Stimulated activated CD8-positive, alpha-beta memory T cell treated with anti-CD3 and anti-CD28 coated beads, Interleukin-15, amount 100 ng/mL, for 4 hours (primary cell): Measurements from ENCODE around the gene FAM228A.
"Not testable (repeated sequence)": the region's sequence is repeated elsewhere in the genome, so short reads cannot be mapped to it uniquely, and the experiment has no call there.

Source experiments
- DNase-seq, 2 donors: peaks; one replicate each; pipeline ENCODE4 v3.0.0-alpha.2; 2020; ENCODE audit warnings: low read depth in 2 of 2

The FAM228A gene

GRCh38 chr2:24190503-24190902, 15.7 kb downstream of the FAM228A start:
- DNase-seq = no peak

- DNase-seq = no peak
These were observed 16.3 kb downstream of the FAM228A start for GRCh38 chr2:24191156-24191555.

GRCh38 chr2:24191848-24192247, 17.0 kb downstream of the FAM228A start:
- DNase-seq = no peak

- DNase-seq = not testable (repeated sequence)
These were observed 22.4 kb downstream of the FAM228A start for GRCh38 chr2:24197213-24197612.

GRCh38 chr2:24199968-24200590, 25.2 kb downstream of the FAM228A start:
- DNase-seq = no peak

GRCh38 chr2:24200799-24201198, 25.9 kb downstream of the FAM228A start:
- DNase-seq = no peak

- DNase-seq = no peak
These were observed 28.4 kb downstream of the FAM228A start for GRCh38 chr2:24203029-24203786.

- DNase-seq = no peak
These were observed 28.9 kb downstream of the FAM228A start for GRCh38 chr2:24203787-24204150.

GRCh38 chr2:24204505-24204904, 29.7 kb downstream of the FAM228A start:
- no peak for DNase-seq

GRCh38 chr2:24205131-24205530, 30.3 kb downstream of the FAM228A start:
- no peak for DNase-seq

- DNase-seq = no peak
These were observed 31.4 kb downstream of the FAM228A start for GRCh38 chr2:24206242-24206641.

- no peak for DNase-seq
These were observed 31.9 kb downstream of the FAM228A start for GRCh38 chr2:24206714-24207113.

GRCh38 chr2:24207359-24207758, 32.5 kb downstream of the FAM228A start:
- no peak for DNase-seq

- DNase-seq = no peak
These were observed 33.6 kb downstream of the FAM228A start for GRCh38 chr2:24208490-24208889.

GRCh38 chr2:24209389-24210105, 34.7 kb downstream of the FAM228A start:
- no peak for DNase-seq

GRCh38 chr2:24210106-24210455, 35.2 kb downstream of the FAM228A start:
- no peak for DNase-seq

- no peak for DNase-seq
These were observed 35.9 kb downstream of the FAM228A start for GRCh38 chr2:24210723-24211122.

GRCh38 chr2:24211408-24211807, 36.6 kb downstream of the FAM228A start:
- DNase-seq = no peak

- DNase-seq = no peak
These were observed 40.0 kb downstream of the FAM228A start for GRCh38 chr2:24214880-24215279.

- no peak for DNase-seq
These were observed 45.9 kb downstream of the FAM228A start for GRCh38 chr2:24220554-24221291.

- no peak for DNase-seq
These were observed 46.6 kb downstream of the FAM228A start for GRCh38 chr2:24221343-24222050.

GRCh38 chr2:24222946-24223345, 48.1 kb downstream of the FAM228A start:
- DNase-seq = no peak
